ENCODE data around the gene TOE1. TPM values are rescaled to one million over a fixed set of nuclear protein-coding genes. Genes with fewer than 3 reads are reported as not detected.

TOE1 gene
- total RNA-seq, 4 donors from 2014 or later: 2.9 to 9.4 (median 5.3) TPM

DNA sequence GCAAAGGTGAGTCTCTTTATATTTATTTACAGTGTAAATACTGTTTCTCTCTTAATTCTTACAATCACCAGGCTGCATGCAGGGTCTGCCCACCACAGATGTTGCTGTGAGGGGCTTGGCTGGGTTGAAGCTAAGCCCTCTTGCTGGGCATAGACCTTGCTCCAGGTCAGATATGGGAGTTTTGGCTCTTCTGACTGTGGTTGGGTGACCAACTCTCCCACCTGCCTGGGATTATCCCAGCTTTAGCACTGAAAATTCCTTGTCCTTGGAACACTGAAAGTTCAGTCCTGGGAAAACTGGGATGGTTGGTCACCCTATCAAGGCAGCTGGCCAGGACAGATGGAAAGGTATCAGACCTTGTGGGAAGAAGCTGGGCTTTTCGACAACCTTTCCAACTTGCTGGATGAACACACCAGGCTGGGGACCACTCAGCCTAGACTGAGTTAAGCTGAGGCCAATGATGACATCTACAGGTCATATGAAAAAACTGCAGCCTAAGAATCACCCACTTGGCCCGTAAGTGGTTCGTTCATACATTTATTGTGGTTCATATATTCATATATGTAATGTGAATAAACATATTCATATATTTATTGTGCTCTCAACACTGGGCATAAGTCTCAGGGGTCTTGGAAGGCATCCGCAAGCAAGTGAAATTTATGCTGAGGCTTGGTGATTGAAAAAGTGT, 39.8 kb upstream of the TOE1 start:
- no peaks in the 10 kb centered on the region for H3K9me3 ChIP-seq
- in situ Hi-C loops (cut with MboI; ENCODE audit: low sequenced_read_pairs in 4 of 4) (loop anchor here (5.0 kb wide), 2 partner anchors 283 to 288 kb away; partner anchors contain the start of genes HECTD3 (in 1 of the 4) and UROD (in 1 of the 4)), intact Hi-C loops (cut with DNase I; ENCODE audit: low total_unique reads) (loop anchor here (1.0 to 5.0 kb wide), 4 partner anchors 286 to 568 kb away; partner anchors contain the start of genes RNU5D-1 and RPS8)
- H3K27me3 ChIP-seq: no peaks in the 10 kb centered on the region
- ATAC-seq: no peak
- H3K27ac ChIP-seq: no peak overlapping the region
- TF ChIP-seq, protein P1, sequence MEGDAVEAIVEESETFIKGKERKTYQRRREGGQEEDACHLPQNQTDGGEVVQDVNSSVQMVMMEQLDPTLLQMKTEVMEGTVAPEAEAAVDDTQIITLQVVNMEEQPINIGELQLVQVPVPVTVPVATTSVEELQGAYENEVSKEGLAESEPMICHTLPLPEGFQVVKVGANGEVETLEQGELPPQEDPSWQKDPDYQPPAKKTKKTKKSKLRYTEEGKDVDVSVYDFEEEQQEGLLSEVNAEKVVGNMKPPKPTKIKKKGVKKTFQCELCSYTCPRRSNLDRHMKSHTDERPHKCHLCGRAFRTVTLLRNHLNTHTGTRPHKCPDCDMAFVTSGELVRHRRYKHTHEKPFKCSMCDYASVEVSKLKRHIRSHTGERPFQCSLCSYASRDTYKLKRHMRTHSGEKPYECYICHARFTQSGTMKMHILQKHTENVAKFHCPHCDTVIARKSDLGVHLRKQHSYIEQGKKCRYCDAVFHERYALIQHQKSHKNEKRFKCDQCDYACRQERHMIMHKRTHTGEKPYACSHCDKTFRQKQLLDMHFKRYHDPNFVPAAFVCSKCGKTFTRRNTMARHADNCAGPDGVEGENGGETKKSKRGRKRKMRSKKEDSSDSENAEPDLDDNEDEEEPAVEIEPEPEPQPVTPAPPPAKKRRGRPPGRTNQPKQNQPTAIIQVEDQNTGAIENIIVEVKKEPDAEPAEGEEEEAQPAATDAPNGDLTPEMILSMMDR (IDR thresholded peaks at IDR 0.05 in 4 of 5, conservative IDR thresholded peaks at IDR 0.05 in 1 of 5): peak; percentile 45 to 73 (median 66)
- TF ChIP-seq POLR2A (IDR thresholded peaks at IDR 0.05): no peak
- H3K4me3 ChIP-seq: no peak overlapping the region
- H3K4me1 ChIP-seq: peaks cover 8 to 16% of the 10 kb centered on the region in 2 donors
- DNase-seq: peak in 1 of 2 donors; percentile 32
- H3K36me3 ChIP-seq: no peaks in the 10 kb centered on the region

DNA sequence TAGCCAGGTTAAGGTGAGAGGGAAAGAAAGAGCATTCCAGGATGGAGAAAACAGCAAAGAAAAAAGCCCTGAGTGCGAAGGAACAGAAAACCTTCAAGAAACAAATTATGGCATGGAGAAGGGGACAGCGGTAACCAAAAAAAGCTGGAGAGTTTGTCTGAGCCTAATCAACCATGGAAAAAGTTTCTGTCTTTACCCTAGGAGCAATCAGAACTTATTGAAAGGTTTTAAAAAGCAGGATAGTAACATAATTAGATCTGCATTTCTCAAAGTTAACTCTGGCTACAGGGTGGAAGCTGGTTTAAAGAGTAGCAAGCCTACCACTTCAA, 39.3 kb upstream of the TOE1 start:
- Histone ChIP-seq H3K9me3 (no peaks in the 10 kb centered on the region), H3K36me3 (no peaks in the 10 kb centered on the region), H3K27me3 (no peaks in the 10 kb centered on the region), H3K4me1 (peaks cover 8 to 16% of the 10 kb centered on the region in 2 donors), H3K4me3 (no peak overlapping the region), H3K27ac (no peak overlapping the region)
- intact Hi-C loops (cut with DNase I; ENCODE audit: low total_unique reads) (loop anchor here (1.0 to 5.0 kb wide), 4 partner anchors 286 to 568 kb away; partner anchors contain the start of genes RNU5D-1 and RPS8), in situ Hi-C loops (cut with MboI; ENCODE audit: low sequenced_read_pairs in 4 of 4) (loop anchor here in 1 of 4 donors (5.0 kb wide), 1 partner anchor 288 kb away; the partner anchor contains the start of genes HECTD3 and UROD)
- ATAC-seq: no peak
- no peak for TF ChIP-seq POLR2A (IDR thresholded peaks at IDR 0.05)
- TF ChIP-seq, protein P1 (IDR thresholded peaks at IDR 0.05 in 4 of 5, conservative IDR thresholded peaks at IDR 0.05 in 1 of 5): no peak
- DNase-seq: no peak

DNA sequence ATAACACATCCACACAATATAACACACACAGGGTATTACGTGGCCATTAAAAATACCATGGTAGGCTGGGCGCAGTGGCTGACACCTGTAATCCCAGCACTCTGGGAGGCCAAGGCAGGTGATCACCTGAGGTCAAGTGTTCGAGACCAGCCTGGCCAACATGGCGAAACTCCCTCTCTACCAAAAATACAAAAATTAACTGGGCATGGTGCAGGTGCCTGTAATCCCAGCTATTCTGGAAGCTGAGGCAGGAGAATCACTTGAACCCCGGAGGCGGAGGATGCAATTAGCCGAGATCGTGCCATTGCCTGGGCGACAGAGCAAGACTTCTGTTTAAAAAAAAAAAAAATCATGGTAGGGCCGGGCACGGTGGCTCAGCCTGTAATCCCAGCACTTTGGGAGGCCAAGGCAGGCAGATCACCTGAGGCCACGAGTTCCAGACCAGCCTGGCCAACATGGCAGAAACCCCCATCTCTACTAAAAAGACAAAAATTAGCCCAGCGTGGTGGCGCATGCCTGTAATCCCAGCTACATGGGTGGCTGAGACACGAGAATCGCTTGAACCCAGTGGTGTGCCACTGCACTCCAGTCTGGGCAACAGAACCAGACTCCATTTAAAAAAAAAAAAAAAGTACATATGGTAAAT, 37.3 kb upstream of the TOE1 start:
- peaks cover 8 to 16% of the 10 kb centered on the region in 2 donors for H3K4me1 ChIP-seq
- no peaks in the 10 kb centered on the region for H3K36me3 ChIP-seq
- no peaks in the 10 kb centered on the region for H3K9me3 ChIP-seq
- H3K27ac ChIP-seq: peak overlapping the region; percentile 92 to 95 (median 94)
- TF ChIP-seq POLR2A (IDR thresholded peaks at IDR 0.05): no peak
- TF ChIP-seq, protein P1 (IDR thresholded peaks at IDR 0.05 in 4 of 5, conservative IDR thresholded peaks at IDR 0.05 in 1 of 5): no peak
- H3K4me3 ChIP-seq: peak overlapping the region; percentile 77 to 91 (median 82)
- intact Hi-C loops (cut with DNase I; ENCODE audit: low total_unique reads): loop anchor here (1.0 to 5.0 kb wide), 6 partner anchors 38 to 570 kb away; partner anchors contain the start of genes MUTYH, RNU5D-1, RPS8 and TESK2
- no peaks in the 10 kb centered on the region for H3K27me3 ChIP-seq
- in situ Hi-C loops (cut with MboI; ENCODE audit: low sequenced_read_pairs in 4 of 4): loop anchor here in 1 of 4 donors (5.0 kb wide), 1 partner anchor 290 kb away; the partner anchor contains the start of genes HECTD3 and UROD
- no peak for ATAC-seq
- DNase-seq: no peak

DNA sequence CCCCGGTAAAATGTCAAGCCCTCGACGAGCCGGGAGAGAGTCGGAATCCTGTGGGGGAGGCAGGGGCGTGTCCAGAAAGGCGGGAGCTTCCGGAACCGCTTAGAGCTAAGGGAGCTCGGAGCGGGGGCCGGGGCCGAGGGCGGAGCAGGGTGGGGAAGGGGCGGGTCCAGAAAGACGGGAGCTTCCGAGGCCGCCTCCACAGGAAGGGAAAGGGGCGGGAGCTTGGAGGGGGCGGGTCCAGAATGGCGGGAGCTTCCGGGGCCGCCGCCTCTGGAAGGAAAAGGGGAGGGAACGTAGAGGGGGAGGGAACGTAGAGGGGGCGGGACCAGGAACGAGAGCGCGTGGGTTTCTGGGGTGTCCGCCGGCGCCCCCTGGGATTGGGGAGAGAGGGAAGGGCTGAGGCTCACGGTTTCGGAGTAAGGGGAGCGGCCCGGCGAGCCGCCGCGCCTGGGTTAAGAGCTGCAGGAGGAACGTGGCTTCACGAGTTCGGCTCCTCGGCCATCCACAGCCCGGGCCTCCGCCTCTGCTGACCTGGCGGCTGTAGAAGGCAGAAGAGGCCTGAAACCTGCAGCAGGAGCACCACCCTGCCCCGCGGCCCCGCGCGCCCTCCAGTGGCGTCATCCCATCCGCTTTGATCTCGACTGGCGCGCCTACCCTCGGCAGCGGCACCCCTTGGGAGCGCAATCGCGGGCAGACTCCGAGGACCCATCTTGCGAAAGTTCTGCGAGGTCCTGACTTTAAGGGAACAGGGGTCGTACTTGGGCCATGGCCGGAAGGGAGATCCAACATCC, 36.3 kb upstream of the TOE1 start:
- Histone ChIP-seq H3K4me3 (peak overlapping the region; percentile 77 to 91 (median 82)), H3K36me3 (no peaks in the 10 kb centered on the region), H3K4me1 (peaks cover 8 to 16% of the 10 kb centered on the region in 2 donors), H3K27me3 (no peaks in the 10 kb centered on the region), H3K9me3 (no peaks in the 10 kb centered on the region), H3K27ac (peak overlapping the region; percentile 92 to 95 (median 94))
- DNase-seq: peak; percentile 98 to 99
- peak; percentile 90 to 95 for ATAC-seq
- peak; percentile 60 to 67 for TF ChIP-seq POLR2A (IDR thresholded peaks at IDR 0.05)
- TF ChIP-seq, protein P1 (IDR thresholded peaks at IDR 0.05 in 4 of 5, conservative IDR thresholded peaks at IDR 0.05 in 1 of 5): peak; percentile 56 to 78 (median 75)
- intact Hi-C loops (cut with DNase I; ENCODE audit: low total_unique reads): loop anchor here (1.0 to 5.0 kb wide), 6 partner anchors 37 to 571 kb away; partner anchors contain the start of genes MUTYH, RNU5D-1, RPS8 and TESK2
- in situ Hi-C loops (cut with MboI; ENCODE audit: low sequenced_read_pairs in 4 of 4): loop anchor here in 1 of 4 donors (5.0 kb wide), 1 partner anchor 291 kb away; the partner anchor contains the start of genes HECTD3 and UROD

Data from gastrocnemius medialis (tissue), 4 donors.